ENCODE results near the gene NACA.

The NACA gene

DNA sequence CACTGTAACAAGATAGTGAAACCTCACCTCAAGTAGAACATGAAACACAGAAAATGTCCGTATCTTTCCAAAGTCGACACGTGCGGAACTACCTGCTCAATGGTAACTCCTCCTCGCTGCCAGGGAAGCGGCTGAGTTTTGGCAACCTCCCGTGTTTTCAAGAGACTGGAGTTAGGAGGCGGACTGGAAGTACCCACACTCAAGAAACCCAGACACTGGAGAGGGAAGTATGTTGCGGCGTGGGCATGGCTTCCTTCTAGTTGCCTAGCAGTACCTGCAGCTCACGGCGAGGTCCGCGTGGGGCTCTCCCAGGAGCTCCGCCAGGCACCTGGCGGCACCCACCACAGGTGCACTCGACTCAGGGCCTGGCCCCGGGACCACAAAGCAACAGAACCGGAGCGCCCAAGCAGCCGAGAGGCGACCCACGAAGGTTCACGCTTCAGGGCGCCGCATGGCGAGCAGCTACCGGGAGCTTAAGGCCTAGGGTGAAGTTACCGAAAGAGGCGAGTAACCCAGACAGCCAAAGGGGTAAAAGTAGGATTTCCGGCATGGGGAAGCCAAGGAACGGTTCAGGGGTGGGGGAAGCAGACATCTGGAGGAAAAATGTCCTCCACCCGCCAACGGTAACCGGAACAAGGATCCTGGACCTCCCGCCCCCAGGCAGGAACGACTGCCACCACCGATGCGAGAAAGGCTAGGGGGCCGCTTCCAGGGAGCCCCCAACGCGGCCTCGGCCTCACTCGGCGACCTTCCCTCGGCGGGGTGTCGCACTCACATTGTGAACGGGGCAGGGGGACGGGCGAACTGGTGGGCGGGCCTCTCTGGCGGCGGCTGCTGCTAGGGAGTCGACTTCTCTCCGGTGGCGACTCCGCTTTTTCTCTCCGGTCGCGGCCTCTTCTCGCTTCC is 37.6 kb downstream of the NACA start:
- peak; percentile 43 for DNase-seq

DNA sequence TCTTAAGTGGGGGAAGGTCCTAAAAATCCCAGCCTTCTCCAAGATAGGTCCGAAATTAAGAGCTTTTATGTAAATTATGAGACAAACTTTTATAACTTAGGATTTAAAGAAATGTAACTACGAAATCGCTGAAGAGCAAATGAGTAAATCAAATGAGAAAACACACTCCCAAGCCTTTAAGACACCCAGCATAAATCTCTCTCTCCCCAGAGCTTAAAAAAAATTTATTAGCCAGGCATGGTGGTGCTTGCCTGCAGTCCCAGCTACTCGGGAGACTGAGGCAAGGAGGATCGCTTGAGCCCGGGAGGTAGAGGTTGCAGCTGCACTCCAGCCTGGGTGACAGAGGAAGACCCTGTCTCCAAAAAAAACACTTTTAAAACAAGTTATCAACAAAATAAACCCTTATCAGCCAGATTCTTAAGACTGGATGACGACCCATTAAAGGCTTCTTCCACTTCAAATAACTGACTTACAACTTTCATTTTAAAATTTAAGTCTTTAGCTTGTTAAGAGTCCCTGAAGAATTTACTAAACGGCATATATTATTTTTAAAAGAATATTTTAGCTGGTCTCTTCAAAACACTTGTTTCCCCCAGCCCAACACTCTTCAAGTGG is 40.2 kb downstream of the NACA start:
- no peak for DNase-seq

DNA sequence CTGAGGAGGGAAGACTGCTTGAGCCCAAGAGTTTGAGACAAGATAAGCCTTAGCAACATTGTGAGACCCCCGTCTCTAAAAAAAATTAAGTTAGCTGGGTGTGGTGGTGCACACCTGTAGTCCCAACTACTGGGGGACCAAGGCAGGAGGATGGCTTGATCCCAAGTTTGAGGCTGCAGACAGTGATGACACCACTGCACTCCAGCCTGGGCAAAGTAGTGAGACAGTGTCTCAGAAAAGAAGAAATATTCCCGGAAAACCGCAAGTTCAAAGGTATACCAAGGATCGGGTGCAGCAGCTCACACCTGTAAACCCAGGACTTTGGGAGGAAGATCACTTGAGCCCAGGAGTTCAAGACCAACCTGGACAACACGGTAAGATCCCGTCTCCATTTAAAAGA is 42.8 kb downstream of the NACA start:
- DNase-seq, result no peak

DNA sequence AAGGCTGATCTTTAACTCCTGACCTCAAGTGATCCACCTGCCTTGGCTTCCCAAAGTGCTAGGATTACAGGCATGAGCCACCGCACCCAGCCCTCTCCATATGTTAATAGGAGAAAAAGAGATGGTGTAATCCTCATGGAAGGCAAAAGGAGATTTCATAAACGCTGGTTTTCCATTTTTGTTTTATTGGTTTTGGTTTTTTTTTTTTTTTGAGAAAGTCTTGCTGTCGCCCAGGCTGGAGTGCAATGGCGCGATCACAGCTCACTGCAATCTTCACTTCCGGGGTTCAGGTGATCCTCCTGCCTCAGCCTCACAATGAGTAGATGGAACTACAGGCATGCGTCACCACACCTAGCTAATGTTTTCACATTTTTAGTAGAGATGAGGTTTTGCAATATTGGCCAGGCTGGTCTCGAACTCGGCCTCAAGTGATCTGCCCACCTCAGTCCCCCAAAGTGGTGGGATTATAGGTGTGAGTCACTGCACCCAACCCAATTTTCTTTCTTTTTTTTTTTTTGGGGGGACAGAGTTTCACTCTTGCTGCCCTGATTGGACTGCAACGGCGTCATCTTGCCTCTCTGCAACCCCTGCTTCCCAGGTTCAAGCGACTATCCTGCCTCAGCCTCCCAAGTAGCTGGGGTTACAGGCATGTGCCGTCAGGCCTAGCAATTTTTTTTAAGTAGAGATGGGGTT is 45.1 kb downstream of the NACA start:
- DNase-seq, result no peak

DNA sequence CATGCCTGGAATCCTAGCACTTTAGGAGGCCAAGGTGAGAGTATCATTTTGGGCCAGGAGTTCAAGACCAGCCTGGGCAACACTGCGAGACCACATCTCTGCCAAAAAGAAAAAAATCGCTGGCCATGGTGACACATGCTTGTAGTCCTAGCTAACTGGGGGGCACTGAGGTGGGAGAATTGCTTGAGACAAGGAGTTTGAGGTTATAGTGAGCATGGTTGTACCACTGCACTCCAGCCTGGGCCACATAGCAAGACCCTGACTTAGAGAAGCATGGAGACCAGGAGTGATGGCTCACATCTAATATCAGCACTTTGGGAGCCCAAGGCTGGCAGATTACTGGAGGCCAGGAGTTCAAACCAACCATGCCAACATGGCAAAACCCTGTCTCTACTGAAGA is 46.2 kb downstream of the NACA start:
- no peak for DNase-seq

DNA sequence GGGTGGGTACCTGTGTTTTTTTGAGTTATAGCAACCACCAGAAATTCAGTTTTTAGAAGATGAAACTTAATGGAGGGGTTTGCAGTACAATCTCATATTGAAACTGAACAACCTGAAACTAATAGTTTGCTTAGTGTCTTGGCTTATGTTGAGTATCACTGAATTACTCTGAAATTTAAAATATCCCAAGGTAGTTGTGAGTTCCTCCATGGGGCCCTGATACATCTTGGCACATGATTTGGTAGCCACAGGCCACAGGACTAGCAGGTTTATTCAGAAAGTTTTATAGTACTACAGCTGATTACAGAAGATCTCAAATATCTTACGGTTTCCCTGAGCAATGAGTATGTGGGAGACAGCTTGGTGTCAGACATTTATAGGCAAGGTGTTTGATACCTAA is 47.4 kb downstream of the NACA start:
- DNase-seq, result no peak

DNA sequence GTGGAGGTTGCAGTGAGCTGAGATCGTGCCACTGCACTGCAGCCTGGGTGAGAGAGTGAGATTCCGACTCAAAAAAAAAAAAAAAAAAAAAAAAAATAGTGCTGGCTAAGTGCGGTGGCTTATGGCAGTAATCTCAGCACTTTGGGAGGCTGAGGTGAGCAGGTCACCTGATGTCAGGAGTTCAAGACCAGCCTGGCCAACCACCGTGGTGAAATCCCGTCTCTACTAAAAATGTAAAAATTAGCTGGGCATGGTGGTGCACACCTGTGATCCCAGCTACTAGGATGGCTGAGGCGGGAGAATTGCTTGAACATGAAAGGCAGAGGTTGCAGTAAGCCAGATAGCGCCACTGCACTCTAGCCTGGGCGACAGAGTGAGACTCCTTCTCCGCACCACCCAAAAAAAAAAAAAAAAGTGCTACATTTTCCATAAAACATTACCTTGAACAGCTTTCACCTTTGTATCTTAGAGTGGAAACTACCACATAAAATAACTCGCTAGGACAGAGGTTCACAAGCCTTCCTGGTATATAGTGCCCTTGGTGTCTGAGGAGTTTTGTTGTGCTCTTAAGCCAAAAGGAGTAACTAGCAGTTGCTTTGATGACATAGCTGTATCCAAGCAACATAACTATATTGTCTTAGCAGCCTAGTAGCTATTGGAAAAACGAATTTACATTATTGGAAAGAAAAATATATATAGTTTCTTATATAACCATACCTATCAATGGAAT is 48.1 kb downstream of the NACA start:
- DNase-seq, result no peak

DNA sequence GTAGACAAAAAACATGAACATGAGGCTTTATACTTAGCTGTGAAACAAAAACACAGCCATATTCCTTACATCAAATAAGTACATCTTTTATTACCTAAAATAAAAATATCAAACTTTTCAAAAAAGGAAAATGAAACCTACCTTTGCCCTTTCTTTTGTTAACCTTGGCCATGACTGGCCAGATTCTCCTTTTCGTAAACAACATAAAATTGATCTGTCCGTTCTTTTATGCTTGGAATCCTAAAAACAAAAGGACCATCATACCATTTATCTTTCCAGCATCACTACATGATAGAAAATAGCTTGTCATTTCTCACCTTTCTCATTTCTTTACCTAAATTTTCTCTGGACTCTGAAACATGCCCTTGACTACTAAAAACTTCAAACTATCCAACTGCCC is 53.5 kb downstream of the NACA start:
- DNase-seq, result no peak

DNA sequence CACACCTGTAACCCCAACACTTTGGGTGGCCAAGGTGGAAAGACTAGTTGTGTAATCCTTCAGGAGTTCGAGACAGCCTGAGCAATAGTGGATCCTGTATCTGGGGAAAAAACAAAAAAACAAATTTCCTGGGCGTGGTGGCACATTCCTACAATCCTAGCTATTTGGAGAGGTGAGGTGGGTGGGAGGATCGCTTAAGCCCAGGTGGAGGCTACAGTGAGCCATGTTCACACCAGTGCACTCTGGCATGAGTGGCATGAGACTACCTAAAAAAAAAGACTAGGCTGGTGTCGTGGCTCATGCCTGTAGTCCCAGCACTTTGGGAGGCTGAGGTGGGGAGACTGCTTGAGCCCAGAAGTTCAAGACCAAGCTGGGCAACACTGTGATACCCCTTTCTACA is 54.3 kb downstream of the NACA start:
- no peak for DNase-seq

DNA sequence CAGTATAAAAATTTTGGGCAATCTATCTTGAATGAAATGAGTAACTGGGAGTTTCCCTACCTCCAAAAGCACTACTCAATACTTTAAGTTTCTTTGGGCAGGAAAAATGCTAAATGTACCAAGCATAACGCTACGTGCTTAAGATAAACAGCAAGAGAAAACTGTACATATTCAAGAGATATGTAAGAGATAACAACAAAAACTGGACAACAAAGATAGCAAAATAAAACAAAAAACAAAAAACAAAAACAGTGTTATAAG is 57.0 kb downstream of the NACA start:
- no peak for DNase-seq

All from NCI-H1436 (cell line).